ENCODE measurements around the gene PIP5KL1.

Gene PIP5KL1

GRCh38 chr9:127878652-127879390, 51.8 kb downstream of the PIP5KL1 start:
- no peaks in the 10 kb centered on the region for H3K27me3 ChIP-seq (ENCODE audit: low read length)
- no peak overlapping the region for H3K27ac ChIP-seq (ENCODE audit: low read depth, low read length)
- no peaks in the 10 kb centered on the region for H3K9me3 ChIP-seq (ENCODE audit: insufficient read depth, low read length)
- H3F3A ChIP-seq (ENCODE audit: insufficient read depth): no peaks in the 10 kb centered on the region
- H3K9me2 ChIP-seq (replicated peaks; ENCODE audit: insufficient read depth, low read length): no peaks in the 10 kb centered on the region
- TF ChIP-seq CTCF (IDR thresholded peaks at IDR 0.05; ENCODE audit: insufficient read depth, low read length, poor library complexity, severe bottlenecking): no peak
- no peak for TF ChIP-seq EZH2phosphoT487 (conservative IDR thresholded peaks at IDR 0.05; ENCODE audit: low read length)
- no peak overlapping the region for H3K4me3 ChIP-seq (ENCODE audit: insufficient read depth, low read length, poor library complexity, severe bottlenecking)
- H3K79me2 ChIP-seq (ENCODE audit: insufficient read depth, low read length): no peaks in the 10 kb centered on the region
- H2AFZ ChIP-seq (ENCODE audit: low read depth, low read length, severe bottlenecking): no peak overlapping the region
- H3K36me3 ChIP-seq (ENCODE audit: low read length): no peaks in the 10 kb centered on the region
- H3K9ac ChIP-seq (ENCODE audit: low read length): no peak overlapping the region
- no peaks in the 10 kb centered on the region for H4K20me1 ChIP-seq (ENCODE audit: low read depth, low read length)
- H3K4me2 ChIP-seq (ENCODE audit: low read depth, low read length, poor library complexity, severe bottlenecking): no peak overlapping the region

GRCh38 chr9:127878001-127878651, 52.5 kb downstream of the PIP5KL1 start:
- no peaks in the 10 kb centered on the region for H3K79me2 ChIP-seq (ENCODE audit: insufficient read depth, low read length)
- H2AFZ ChIP-seq (ENCODE audit: low read depth, low read length, severe bottlenecking): no peak overlapping the region
- no peaks in the 10 kb centered on the region for H3K9me3 ChIP-seq (ENCODE audit: insufficient read depth, low read length)
- no peak overlapping the region for H3K9ac ChIP-seq (ENCODE audit: low read length)
- no peak overlapping the region for H3K4me3 ChIP-seq (ENCODE audit: insufficient read depth, low read length, poor library complexity, severe bottlenecking)
- no peaks in the 10 kb centered on the region for H4K20me1 ChIP-seq (ENCODE audit: low read depth, low read length)
- TF ChIP-seq EZH2phosphoT487 (conservative IDR thresholded peaks at IDR 0.05; ENCODE audit: low read length) (no peak), CTCF (IDR thresholded peaks at IDR 0.05; ENCODE audit: insufficient read depth, low read length, poor library complexity, severe bottlenecking) (no peak)
- H3F3A ChIP-seq (ENCODE audit: insufficient read depth): no peaks in the 10 kb centered on the region
- H3K27me3 ChIP-seq (ENCODE audit: low read length): no peaks in the 10 kb centered on the region
- no peak overlapping the region for H3K4me2 ChIP-seq (ENCODE audit: low read depth, low read length, poor library complexity, severe bottlenecking)
- no peaks in the 10 kb centered on the region for H3K36me3 ChIP-seq (ENCODE audit: low read length)
- no peak overlapping the region for H3K27ac ChIP-seq (ENCODE audit: low read depth, low read length)
- H3K9me2 ChIP-seq (replicated peaks; ENCODE audit: insufficient read depth, low read length): no peaks in the 10 kb centered on the region

- H3K9me3 ChIP-seq (ENCODE audit: insufficient read depth, low read length): no peaks in the 10 kb centered on the region
- no peaks in the 10 kb centered on the region for H3K79me2 ChIP-seq (ENCODE audit: insufficient read depth, low read length)
- H3K27ac ChIP-seq (ENCODE audit: low read depth, low read length): no peak within 1 kb of the TSS
- H3K9ac ChIP-seq (ENCODE audit: low read length): no peak within 1 kb of the TSS
- no peaks in the 10 kb centered on the region for H3K36me3 ChIP-seq (ENCODE audit: low read length)
- no peak within 1 kb of the TSS for H3K4me3 ChIP-seq (ENCODE audit: insufficient read depth, low read length, poor library complexity, severe bottlenecking)
- no peaks in the 10 kb centered on the region for H3K27me3 ChIP-seq (ENCODE audit: low read length)
- H3F3A ChIP-seq (ENCODE audit: insufficient read depth): no peaks in the 10 kb centered on the region
- no peak for TF ChIP-seq CTCF (IDR thresholded peaks at IDR 0.05; ENCODE audit: insufficient read depth, low read length, poor library complexity, severe bottlenecking)
- TF ChIP-seq EZH2phosphoT487 (conservative IDR thresholded peaks at IDR 0.05; ENCODE audit: low read length): no peak
- no peak within 1 kb of the TSS for H2AFZ ChIP-seq (ENCODE audit: low read depth, low read length, severe bottlenecking)
- H4K20me1 ChIP-seq (ENCODE audit: low read depth, low read length): no peaks in the 10 kb centered on the region
- H3K4me2 ChIP-seq (ENCODE audit: low read depth, low read length, poor library complexity, severe bottlenecking): no peak within 1 kb of the TSS
- no peaks in the 10 kb centered on the region for H3K9me2 ChIP-seq (replicated peaks; ENCODE audit: insufficient read depth, low read length)
Observed at GRCh38 chr9:127877566-127877998, 53.0 kb downstream of the PIP5KL1 start, which contains the start of gene AK1. Gene AK1, minus strand, starts transcription at chr9:127877675. Its CDS starts 3,058 bp downstream, at chr9:127874617.
